H1 (cell line): ENCODE data around the gene PRUNE1. TPM values are rescaled to one million over a fixed set of nuclear protein-coding genes. Genes with fewer than 3 reads are reported as not detected.

Source experiments
- CBX8 ChIP-seq: fragments of 300-800, 300-1000 bp; sonication (generic); IDR thresholded peaks from 2 replicates; pipeline ENCODE4 v1.7.1; 2016; ENCODE audit warnings: low read depth, low read length, borderline replicate concordance
- MAFK ChIP-seq: IDR thresholded peaks from 2 replicates; pipeline ENCODE4 v1.6.1; 2012; ENCODE audit warnings: low read depth, mild to moderate bottlenecking, improper control_type of control experiment, low read length
- NANOG ChIP-seq: IDR thresholded peaks from 2 replicates; pipeline ENCODE4 v1.6.1; 2011; ENCODE audit warnings: low read length, low read depth, mild to moderate bottlenecking, inconsistent platforms; ENCODE audit not compliant: insufficient read depth, poor library complexity, severe bottlenecking
- PHF8 ChIP-seq: fragments of 200-600 bp; sonication (generic); conservative IDR thresholded peaks from 2 replicates; pipeline ENCODE4 v1.7.1; 2012; ENCODE audit warnings: low read depth, mild to moderate bottlenecking, inconsistent platforms, low read length, moderate library complexity
- SP2 ChIP-seq: IDR thresholded peaks from 2 replicates; pipeline ENCODE4 v1.6.1; 2012; ENCODE audit warnings: mild to moderate bottlenecking, low read length, inconsistent platforms
- USF2 ChIP-seq: IDR thresholded peaks from 2 replicates; pipeline ENCODE4 v1.6.1; 2011; ENCODE audit warnings: low read length, improper control_type of control experiment
- polyA plus RNA-seq, 7 experiments: library from polyadenylated mRNA; depleted of rRNA in 3 of 7; stranded (reverse) in 5 of 7; unstranded in 2 of 7; fragments of >200 nt in 5 of 7; fragments of 200-250 nt in 2 of 7; gene quantifications; 1 replicate in 5 of 7; 2 replicates in 1 of 7; 4 replicates in 1 of 7; pipeline versions ENCODE4 v1.2.1 to v1.2.3, GENCODE V29; 2011 to 2013; ENCODE audit warnings: missing spikeins in 2 of 7, mixed read lengths in 2 of 7
- total RNA-seq: library from RNA; stranded (reverse); fragmentation: NEBNext Ultra II Directional; extraction: Animal tissue kit (Norgen Biotek cat#: 25700); gene quantifications from 2 replicates; pipeline ENCODE4 v1.2.1, GENCODE V29; 2021

PRUNE1 gene
- total and polyA plus RNA-seq, 2 of the 8 experiments (the other 6 are each of a cell fraction or from before 2014, with no cell fraction given) = 32.8 to 54.2 TPM

GRCh38 chr1:150979092-150980056 lies 28.9 kb upstream of the PRUNE1 start (continued):
- no peak for TF ChIP-seq MAFK
- 0 out of 2 replicates have a peak, but pooled peaks have one; percentile 5 for TF ChIP-seq SP2
- TF ChIP-seq PHF8 = no peak
- TF ChIP-seq NANOG = no peak
- TF ChIP-seq CBX8 = no peak
- no peak for TF ChIP-seq USF2
